GM18861 (cell line): ENCODE data around the gene PDSS2.
A peak's percentile ranks its signal among the peaks of the same experiment; 100 is the strongest.
"Not testable (repeated sequence)": the region's sequence is repeated elsewhere in the genome, so short reads cannot be mapped to it uniquely, and the experiment has no call there.

ENCODE experiments used
- ATAC-seq: cut with Tn5 transposase; IDR thresholded peaks from one replicate; pipeline ENCODE4 v1.9.1; 2021; ENCODE audit not compliant: unreplicated experiment

Gene PDSS2

DNA sequence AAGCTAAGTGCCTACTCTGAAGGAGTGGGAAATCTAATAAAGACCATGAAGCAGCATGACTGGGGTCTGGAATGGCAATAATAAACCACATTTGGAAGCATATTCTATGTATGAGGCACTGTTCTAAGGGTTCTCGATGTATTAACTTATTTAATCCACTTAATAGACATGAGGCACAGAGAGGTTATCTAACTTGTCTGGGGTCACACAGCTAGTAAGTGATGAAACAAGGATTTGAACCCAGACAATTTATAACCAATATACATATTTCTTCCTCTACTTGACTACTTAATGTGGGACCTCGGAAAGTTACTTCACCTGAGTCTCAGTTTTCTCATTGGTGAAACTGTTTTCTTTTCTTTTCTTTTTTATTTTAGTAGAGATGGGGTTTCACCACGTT, 131.3 kb downstream of the PDSS2 start:
- no peak for ATAC-seq

DNA sequence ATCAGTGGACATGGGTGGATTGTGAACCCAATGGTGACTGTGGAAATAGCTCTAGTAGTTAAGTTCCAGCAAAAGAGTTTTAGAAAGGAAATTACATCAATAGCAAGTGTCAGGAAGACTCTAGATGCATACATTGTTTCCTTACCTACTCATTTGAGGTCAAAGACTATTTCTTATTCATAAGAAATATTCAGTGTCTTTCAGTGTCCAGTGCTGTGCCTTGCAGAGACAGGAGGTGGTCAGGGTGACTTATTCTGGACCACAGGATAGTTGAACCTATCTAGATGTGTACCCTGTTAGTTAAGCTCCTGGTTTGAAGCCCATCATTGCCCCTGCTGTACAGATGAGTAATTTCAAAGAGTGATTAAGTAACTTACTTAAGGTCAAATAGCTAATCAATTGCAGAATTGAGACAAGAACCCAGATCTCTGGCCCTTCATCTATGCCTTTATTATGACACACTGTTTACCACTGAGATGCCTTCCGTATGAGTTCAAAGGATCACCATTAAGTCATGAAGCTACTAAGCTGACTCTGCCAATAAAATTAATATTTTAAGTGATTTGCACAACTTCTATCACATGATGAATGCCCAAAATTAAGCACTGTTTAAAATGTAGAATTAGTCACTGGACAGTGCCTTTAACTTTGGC, 136.1 kb downstream of the PDSS2 start:
- ATAC-seq = no peak

DNA sequence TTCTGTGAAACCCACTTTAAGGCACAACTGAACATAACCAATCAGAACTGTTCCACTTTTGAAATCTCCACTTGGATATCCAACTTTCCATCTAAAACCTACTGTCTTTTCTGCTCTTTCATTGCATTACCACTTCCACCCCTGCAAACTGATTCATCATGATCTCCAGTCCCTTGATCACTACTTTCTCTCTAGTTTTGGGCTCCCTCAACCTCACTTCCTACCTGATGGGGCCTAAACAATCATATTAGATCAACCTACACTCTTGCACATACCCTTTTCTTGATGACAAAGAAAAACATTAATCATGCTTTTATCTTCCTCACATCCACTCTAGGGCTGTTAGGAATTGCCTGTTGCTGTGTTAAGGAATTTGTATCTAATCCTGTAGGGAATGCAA, 137.6 kb downstream of the PDSS2 start:
- ATAC-seq = no peak

DNA sequence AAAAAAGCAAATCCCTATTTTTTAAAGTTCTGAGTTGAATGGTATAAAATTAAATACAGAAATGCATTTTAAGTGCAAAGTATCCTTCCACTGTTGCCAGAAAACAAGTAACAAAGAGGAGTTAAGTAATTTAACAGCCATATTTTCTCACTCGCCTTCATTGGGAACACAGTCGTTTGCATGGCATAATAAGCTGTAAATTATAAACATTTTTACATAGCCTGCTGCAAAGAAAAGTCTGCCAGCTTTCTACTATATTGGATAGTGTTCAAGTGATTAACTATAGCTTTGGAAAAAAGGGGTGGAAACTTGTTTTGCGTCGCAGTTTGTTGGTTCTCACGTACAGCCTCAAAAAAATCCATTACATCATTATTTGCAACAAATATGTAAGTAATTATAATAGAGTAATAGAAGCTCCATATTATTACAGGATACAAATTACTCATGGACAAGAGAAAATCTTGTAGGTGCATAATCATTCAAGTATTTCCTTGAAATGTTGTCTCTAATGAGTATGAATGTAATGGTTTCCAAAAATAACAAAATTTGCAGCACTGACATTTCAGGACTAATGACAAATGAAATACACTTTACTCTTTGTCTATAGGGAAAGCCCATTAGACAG, 139.3 kb downstream of the PDSS2 start:
- ATAC-seq = no peak

DNA sequence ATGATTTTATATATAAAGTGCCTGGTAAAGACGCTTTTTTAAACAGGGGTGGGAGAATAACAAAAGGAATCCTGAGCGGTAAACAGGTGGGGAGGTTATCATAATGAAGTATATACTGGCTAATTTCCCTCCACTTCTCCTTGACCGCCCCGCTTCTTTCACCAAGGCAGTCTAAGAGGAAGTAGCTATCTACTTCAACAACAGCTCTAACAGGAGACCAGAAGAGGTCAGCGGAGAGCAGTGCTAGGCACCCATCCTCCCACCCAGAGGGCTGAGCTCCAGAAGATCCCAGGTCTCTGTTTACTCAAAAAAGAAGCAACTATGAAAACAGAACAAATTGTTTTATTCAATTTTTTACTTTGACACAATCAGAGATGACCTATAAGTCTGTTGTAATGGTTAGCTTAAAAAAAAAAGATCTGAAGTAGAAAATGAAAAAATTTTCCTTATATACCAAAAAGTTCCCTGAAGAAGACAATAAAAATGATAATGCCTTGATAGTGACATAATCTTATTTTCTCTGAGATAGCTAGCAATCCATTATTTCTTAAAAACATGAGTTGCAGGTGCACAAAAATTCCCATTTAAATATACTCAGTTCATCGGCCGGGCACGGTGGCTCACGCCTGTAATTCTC, 141.1 kb downstream of the PDSS2 start:
- peak; percentile 84 for ATAC-seq

DNA sequence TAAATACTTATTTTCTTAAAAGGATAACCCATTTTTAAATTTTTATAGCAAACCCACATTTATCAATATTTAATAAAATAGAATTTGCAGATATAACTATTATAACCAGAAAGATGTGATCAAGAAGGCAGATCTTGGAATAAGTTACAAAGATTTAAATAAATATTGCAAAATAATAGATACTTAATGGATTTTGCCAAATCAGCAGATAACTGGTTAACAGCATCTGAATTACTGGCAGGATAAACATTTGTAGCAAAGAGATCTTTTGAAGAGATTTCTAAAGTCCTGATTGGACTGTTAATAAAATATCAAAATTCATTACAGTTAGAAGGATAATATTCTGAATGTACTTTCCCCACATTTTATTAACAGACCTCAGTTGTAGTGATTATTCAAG, 144.2 kb downstream of the PDSS2 start:
- no peak for ATAC-seq

DNA sequence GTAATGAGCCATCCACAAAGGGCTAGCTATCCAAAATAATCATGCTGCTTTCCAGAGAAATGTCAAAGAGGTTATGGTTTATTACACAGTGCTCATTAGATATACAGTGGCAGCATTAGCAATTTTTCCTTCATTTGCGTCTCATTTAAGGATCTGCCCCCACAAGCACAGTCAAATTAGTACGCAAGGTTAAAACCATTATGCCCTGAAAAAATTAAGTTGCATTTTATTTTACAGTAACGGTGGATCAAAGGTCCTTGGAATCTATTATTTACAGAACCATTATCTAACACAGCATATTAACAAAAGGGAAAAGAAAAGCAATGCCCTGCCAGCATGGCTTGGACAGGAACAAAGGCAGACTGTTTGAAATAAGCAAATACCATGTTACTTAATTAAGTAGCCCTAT, 144.8 kb downstream of the PDSS2 start:
- ATAC-seq = no peak

DNA sequence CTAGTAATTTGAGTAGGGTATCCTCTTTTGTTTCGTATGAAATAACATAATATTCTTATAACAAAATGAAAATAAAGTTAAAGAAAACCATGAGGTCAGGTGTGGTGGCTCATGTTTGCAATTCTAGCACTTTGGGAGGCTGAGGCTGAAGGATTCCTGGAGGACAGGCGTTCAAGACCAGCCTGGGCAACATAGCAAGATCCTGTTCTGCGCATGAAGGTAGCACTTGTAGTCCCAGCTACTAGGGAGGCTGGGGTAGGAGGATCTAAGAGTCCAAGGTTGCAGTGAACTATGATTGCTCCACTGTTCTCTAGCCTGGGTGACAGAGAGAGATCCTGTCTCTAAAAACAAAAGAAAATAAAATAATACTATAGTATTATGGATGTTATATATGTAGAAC, 145.6 kb downstream of the PDSS2 start:
- no peak for ATAC-seq

DNA sequence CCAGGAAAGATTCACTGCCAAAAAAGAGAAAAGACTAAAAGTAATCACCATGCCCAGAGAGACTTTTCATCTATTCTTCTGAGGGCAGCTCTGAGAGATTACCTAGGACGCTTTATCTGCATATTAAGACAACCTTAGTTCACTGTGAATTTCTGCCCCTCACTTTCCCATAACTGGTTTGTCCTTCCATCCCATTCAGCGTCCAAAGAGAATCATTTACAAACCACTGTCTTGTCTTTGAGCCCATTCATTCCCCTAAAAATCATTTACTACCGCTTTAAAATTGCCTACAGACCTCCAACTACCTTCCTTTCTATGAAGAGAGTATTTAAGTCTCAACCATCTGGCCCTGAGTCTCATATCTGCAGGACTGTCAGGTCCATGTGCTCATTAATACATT, 149.0 kb downstream of the PDSS2 start:
- no peak for ATAC-seq

DNA sequence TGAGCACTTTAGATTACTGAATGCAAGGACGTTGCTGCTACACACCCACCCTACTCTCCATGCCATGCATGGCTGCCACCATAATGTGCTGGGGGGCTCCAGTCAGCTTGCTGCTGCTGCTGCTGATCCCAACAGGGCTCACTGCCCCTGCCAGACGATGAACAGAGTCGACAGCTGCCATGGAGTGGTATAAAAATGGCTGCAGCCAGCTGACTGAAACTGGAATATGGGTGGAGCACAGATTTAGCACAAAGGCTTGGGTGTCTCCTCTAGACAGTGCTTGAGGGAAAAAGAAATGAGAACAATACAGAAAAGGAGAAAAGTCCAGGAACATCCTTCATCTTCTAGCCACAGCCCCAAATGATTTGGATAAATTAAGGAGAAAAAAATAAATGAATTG, 150.7 kb downstream of the PDSS2 start:
- no peak for ATAC-seq

DNA sequence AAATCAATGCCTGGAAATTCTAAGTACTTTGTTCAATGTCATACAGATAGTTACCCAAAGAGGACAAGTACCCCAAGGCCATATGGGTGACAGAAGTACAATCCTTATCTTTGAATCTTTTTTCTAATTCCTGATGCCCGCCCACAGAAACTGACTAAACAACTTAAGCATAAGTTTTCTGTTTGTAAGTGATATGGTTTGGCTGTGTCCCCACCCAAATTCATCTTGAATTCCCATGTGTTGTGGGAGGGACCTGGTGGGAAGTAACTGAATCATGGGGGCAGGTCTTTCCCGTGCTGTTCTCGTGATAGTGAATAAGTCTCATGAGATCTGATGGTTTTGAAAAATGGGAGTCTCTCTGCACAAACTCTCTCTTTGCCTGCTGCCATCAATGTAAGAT, 153.4 kb downstream of the PDSS2 start:
- ATAC-seq = not testable (repeated sequence)

DNA sequence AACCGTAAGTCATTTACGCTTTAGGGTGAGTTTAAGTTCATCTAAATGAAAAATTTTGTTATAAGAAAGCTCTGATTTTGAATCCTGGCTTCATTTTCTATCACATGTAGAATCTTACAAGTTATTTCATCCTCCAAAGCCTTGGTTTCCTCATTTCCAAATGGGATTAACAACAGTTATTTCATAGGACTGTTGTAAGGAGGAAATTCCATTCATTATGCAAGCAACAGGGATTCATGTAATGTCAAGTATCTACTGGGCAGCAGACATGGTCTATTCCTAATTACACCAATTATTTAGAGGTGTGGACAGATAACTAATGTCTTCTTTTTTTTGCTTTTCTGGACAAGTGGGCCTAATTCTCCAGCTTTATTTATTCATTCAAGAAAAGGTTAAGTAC, 154.0 kb downstream of the PDSS2 start:
- ATAC-seq = no peak

DNA sequence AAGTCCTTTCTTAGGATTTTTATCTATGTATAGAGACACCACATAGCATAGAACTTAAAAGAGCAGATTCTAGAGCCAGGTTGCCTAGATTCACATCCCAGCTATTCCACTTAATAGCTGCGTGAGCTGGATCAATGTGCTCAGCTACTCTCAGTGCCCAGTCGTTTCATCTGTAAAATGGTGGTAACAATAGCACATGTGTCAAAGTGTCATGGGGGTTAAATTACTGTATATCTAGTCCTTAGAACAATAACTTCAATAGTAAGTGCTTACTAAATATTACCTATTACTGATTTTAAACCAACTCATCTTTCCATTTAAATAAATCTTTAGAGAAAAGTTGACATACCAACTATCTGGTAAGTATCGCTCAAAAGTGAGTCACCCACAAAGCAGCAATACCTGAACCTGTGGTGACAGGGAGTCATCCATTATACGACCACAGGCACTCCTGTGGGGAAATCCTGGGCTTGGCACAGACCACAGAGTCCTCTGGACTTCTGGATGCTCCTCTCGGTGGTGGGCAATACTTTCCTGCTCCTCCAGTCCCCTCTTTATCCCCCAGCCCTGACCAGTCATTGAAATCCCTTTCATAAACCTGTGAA, 154.8 kb downstream of the PDSS2 start:
- ATAC-seq = no peak

DNA sequence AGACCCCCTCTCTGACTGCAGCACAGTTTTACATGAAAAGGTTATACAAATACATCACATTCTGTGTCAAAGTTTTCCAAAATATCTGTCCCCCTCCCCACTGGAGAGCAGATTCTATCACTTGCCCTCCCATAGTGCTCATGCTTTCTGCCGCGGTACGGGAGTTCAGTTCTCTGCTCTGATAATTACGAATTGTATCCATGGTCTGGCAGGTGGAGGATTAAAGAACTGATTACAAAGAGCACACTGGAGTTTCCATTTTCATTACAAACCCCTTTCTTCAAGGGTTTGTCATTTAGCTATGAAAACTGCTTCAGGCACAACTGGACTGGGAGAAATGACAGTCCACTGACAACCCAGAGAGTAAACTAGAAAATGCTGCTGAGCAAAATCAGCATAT, 166.0 kb downstream of the PDSS2 start:
- ATAC-seq = no peak

DNA sequence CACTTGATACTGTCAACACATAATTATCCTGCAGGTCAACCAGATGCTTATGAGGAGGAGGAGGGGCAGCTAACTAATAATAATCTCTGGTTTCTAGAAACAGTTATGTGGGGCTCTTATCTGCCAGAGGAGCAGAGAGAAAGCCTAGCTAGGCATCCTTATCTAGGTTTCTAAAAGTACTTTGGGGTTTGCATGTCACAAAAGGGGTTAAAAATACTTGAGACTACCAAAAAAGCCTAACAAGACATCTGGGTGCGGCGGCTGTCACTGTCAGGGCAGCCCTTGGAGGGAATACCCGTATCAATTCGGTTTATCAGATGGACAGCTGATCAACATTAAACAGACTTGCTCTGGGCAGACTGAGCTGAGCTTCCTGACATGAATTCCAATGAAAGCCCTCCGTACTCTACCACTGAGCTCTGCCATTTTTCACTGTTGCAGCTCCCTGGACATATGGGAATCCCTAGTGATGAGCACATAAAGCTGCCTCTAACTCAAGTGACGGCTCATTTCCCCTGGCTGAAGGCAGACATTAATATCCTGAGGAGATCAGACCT, 166.6 kb downstream of the PDSS2 start:
- no peak for ATAC-seq

DNA sequence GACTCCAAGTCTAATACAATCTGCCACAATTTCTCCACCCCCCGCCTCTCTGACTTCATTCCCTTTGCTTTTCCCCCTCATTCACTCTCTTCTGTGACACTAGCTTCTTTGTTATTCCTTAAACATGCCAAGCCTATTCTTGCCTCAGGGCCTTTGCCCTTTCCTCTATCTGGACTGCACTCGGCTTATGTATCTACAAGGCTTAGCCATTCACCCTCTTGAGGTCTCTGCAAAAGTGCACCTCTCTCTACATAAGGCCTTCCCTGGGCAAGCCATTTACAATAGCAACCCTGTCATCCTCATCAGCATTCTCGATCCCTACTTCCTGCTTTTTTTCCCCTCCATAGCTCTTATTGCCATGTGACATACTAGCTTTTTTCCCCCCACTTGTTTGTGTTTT, 168.9 kb downstream of the PDSS2 start:
- ATAC-seq = no peak

DNA sequence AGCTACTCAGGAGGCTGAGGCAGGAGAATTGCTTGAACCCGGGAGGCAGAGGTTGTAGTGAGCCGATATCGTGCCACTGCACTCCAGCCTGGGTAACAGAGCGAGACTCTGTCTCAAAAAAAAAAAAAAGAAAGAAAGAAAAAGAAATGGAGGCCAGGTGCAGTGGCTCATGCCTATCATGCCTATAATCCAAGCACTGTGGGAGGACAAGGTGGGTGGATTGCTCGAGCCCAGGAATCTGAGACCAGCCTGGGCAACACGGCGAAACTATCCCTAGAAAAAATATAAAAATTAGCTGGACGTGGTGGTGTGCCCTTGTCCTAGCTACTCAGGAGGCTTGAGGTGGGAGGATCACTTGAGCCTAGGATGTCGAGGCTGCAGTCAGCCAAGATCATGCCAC, 170.1 kb downstream of the PDSS2 start:
- not testable (repeated sequence) for ATAC-seq

DNA sequence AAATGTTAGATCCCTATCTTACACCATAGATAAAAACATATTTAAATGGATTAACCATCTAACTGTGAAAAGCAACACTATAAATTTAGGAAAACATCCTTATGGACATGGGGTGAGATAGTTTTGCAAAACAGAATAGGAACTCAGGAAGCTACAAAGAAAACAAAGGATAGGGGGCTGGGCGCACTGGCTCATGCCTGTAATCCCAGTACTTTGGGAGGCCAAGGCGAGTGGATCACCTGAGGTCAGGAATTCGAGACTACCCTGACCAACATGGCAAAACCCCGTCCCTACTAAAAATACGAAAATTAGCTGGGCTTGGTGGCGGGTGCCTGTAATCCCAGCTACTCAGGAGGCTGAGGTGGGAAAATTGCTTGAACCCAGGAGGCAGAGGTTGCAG, 173.7 kb downstream of the PDSS2 start:
- ATAC-seq = not testable (repeated sequence)

DNA sequence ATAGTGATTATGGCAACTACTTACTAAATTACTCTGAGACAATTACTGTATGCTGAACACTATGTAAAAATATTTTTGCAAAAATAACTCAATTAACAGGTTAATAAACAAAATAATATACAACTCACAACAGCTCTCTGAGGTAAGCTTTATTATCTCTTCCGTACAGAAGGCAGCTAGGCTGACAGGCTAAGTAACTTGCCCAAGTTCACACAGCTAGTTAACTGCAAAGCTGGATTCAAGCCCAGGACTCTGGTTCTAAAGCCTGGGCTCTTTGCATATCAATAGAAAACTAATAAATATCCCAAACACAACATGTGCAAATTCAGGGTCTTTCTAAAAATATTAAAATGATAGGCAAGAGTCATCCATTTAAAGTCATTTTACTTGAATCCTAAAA, 174.6 kb downstream of the PDSS2 start:
- ATAC-seq = no peak

DNA sequence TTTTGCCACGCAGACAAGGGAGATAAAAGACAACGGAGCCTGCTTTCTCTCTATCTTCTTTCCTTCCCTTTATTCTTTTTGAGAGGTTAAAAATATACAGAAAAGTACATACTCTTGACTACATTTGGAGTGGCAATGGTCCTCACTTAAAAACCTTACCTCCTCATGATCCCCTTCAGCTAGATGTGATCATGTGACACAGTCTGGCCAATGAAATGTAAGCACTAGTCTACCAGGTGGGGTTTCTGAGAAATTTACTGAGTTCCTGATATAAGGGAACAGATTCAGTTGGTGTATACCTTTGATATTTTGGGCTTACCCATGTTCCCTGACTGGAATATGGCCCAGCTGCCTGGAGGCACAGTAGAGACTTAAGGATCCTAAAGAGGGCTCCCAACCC, 178.6 kb downstream of the PDSS2 start:
- no peak for ATAC-seq

DNA sequence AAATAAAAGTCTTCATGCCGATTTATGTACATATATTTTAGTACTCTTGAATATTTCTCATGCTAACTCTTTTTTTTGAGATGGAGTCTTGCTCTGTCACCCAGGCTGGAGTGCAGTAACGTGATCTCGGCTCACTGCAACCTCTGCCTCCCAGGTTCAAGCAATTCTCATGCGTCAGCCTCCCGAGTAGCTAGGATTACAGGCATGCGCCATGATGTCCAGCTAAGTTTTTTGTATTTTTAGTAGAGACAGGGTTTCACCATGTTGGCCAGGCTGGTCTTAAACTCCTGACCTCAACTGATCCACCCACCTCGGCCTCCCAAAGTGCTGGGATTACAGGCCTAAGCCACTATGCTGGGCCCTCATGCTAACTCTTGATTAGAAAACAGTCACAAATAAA, 179.4 kb downstream of the PDSS2 start:
- not testable (repeated sequence) for ATAC-seq

DNA sequence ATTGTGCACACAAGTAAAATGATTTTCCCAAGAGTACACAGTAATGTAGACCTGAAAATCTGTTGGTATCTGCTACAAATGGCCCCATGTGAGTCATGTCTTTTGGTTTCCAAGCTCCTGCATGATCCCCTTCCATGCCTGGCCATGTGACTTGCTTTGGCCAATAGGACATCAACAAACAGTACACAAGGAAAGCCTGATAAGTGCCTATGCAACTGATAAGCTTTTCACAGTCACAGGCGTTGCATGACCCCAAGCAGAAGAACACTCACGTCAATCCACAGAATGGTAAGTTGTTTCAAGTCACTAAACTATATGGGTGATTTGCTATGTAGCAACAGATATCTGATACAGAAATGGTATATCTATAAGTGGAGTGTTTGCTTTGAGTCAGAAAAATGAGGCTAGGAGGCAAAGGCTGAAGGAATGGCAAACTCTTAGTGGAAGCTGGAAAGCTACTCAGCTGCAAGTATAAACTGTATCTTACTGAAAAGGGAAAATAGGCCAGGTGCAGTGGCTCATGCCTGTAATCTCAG, 184.0 kb downstream of the PDSS2 start:
- ATAC-seq = no peak
